Measurements from ENCODE around the gene UGT2B28.
"Not testable (repeated sequence)": the region's sequence is repeated elsewhere in the genome, so short reads cannot be mapped to it uniquely, and the experiment has no call there.

UGT2B28 gene

DNA sequence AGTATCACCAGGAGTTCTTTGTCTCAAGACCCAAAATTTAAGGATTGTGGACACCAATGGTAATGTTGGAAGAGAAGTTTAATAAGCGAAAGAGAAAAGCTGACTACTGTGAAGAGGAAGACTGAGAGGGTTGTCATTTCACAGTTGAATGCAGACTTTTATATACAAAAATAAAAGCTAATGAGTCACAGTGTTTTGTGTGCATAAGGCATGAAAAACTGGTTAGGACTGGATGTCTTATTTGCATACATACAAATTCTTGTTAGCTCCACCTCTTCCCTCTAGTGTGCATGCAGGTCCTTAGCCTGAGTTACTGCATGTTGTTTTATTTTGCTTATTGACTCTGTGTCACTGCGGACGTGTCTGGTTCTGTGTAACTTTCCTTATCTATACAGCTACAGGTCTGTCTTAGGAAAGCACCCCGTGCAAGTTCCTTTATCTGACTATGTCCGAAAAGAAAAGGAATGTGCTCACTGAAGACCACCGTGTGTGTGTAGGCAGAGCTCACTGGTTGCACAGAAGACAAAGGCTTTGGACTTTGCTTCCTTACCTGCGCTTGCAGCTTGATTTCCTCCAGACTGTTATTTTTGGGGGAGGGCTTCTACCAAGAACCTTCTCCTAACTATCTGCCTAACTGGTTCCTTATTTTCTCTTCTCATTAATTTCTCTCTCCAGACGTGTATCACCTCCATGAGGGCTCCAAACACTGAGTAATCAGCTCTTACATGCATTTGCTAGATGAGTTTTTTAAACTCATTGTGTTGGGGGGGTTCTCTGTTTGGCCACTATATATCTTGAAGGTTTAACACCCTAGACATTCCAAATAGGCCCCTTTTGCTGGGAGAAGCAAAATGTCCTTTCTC lies 63.5 kb downstream of the UGT2B28 start:
- DNase-seq (ENCODE audit: low read depth in 2 of 2): not testable (repeated sequence)
